Measurements from ENCODE around the gene LNX1.

The LNX1 gene

GRCh38 chr4:53598901-53599300 lies 7.6 kb upstream of the LNX1 start:
- DNase-seq, result no peak

GRCh38 chr4:53598483-53598882 lies 7.2 kb upstream of the LNX1 start:
- DNase-seq, result no peak

DNA sequence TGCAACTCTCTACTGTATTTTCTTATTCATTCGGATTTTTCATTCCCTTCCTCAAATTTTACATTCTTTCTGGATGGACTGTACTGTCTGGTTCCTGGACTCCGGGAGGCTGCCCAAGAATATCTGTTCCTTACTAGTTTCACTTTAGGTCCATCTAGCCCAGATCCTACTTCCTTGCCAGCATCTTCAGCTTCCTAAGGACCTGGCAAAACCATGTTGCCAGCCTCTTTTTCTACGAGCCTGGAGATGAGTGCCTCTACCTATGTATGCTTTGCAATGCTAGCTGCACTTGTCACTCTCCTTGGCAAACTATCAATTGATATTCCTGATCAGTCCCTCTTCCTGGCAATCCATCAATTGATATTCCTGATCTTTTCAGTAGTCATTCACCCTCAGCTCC lies 5.6 kb upstream of the LNX1 start:
- DNase-seq, result no peak

DNA sequence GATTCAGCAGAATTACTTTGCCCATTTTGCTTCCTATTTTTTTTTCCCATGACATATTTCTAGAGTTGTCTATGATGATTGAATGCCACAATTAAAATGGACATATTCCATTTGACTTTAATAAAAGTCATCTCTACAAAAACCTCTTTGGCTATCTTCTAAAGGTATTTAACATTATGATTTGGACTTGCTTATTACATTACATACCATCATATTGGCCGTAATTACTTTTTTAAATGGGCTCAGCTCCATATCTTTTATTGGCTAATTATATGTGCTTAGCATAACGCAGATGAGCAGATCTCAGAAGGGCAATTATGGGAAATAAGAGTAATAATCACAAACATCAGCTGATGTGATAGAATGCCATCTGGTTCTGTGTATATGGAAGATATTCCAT lies 4.5 kb upstream of the LNX1 start:
- no peak for DNase-seq

- DNase-seq, result no peak
These were observed 3.9 kb upstream of the LNX1 start for GRCh38 chr4:53595204-53595603.

GRCh38 chr4:53593765-53594164 lies 2.5 kb upstream of the LNX1 start:
- DNase-seq, result no peak

DNA sequence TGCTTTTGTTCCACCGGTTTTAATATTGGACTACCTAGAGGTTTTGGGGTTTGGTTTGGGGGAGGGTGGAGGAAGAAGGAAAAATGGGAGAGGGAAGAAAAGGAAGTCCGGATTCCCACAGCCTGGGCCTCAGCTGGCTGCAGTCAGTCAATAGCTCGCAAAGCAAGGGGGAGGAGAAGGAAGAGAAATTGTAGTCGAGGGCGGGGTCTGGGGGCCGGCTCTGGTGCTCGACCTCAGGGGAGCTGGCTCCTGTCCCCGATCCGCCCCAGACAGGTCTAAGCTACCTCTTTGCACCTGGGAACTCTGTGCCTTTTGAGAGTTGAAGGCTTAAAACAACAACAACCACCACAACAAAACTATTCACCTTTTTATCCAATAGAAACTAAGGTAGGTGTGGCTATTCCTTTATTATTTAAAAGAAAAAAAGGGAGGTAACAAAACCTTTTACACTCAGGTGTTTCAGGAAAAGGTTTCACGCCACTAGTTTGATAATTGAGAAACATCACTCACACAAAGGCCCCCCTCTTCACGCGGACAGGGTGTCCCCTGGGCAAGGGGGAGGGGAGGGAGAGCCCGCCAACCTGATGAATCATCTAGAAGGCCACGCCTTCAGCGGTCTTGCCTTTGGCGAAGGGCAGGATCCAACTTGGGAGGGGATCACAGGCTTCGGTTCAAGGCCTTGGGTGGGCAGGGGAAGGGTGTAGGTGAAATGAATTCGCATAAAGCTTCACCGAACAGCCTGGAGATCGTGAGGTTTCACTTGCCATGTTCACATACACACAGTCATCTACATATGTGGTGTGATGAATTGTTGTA lies 1.6 kb upstream of the LNX1 start:
- DNase-seq, result no peak

DNA sequence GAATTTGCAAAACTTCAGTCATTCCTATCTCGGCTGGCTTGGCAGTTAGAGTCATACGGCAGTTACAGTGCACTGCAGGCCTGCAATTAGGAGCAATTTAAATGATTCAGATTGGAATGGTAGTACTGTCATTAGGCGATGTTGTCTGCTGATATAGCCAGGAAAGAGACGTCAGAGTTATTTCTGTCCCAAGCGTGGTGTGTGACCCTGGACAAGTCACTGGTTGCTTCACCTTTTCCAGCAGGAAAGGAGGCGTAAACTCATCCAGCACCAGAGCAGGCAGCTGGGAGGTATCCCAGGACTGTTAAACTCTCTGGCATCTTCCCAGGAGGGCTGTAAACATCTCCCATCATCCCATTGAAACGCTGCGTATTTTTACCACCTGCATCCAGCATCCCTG lies 836 bp upstream of the LNX1 start:
- no peak for DNase-seq

GRCh38 chr4:53590187-53590586 lies 1.1 kb downstream of the LNX1 start:
- DNase-seq, result no peak

GRCh38 chr4:53589511-53589910 lies 1.8 kb downstream of the LNX1 start:
- DNase-seq, result no peak

GRCh38 chr4:53587135-53587534 lies 4.2 kb downstream of the LNX1 start:
- DNase-seq, result no peak

- DNase-seq, result no peak
These were observed 5.0 kb downstream of the LNX1 start for GRCh38 chr4:53586121-53586816.

DNA sequence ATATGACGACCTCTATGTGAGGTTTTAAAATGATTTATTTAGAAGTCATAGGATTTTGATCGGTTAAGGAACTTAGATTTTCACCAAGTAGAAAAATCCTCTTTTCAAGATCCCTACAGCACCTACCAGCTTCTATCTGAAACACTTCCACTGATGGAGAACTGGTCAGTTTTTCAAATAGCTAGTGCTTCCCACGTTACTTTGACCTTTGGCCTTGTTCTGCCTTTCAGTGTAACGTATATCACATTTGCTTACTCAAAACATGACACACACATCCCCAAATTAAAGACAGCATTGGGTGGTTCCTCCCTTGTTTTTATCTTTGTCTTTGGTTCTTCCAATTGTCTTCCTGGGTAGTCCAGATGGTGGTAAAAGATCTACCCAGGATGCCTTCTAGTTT lies 6.6 kb downstream of the LNX1 start:
- no peak for DNase-seq

DNA sequence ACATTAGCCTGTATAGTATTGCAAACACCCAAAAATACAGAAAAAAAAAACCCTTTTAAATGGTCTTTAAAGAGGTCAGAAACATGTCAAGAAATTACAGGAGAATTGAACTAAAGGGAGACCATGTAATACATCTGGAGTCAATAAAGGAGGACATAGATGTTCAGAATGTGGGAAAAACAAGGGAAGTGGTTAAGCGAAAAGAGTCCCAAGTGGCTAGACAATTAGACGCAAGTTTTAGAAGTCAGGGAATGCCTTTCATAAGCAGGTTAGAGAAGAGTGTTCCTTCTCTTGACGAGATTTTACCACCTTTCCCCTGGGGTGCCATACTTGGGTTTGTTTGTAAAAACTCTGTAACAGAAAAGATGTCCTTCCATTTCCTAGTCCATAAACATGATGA lies 7.8 kb downstream of the LNX1 start:
- no peak for DNase-seq

GRCh38 chr4:53582194-53582593 lies 9.1 kb downstream of the LNX1 start:
- DNase-seq, result no peak

GRCh38 chr4:53580274-53580673 lies 11.0 kb downstream of the LNX1 start:
- DNase-seq, result no peak

GRCh38 chr4:53579826-53580225 lies 11.5 kb downstream of the LNX1 start:
- DNase-seq, result no peak

- no peak for DNase-seq
These were observed 14.5 kb downstream of the LNX1 start for GRCh38 chr4:53576676-53577372.

DNA sequence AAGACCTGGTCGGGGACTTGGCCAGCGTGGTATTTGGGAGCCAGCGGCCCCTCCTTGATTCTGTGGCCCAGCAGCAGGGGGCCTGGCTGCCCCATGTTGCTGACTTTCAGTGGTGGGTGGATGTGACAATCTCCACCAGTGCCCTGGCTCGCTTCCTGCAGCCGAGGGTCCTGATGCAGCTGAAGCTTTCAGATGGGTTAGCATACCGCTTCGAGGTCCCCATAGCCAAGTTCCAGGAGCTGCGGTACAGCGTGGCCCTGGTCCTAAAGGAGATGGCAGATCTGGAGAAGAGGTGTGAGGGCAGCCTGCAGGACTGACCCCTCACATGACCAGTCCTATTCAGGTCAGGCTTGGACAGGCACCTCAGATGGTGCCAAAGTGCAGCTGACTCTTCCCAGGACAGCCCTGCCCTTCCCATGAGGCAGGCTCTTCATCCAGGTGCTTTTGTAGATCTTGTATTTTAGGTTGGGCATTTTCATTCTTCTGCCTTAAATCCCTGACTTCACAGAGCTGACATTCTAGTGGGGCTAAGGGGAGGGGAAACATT lies 15.1 kb downstream of the LNX1 start:
- no peak for DNase-seq

GRCh38 chr4:53575552-53575951 lies 15.7 kb downstream of the LNX1 start:
- no peak for DNase-seq

GRCh38 chr4:53574528-53574927 lies 16.8 kb downstream of the LNX1 start:
- DNase-seq, result no peak

- DNase-seq, result no peak
These were observed 17.6 kb downstream of the LNX1 start for GRCh38 chr4:53573696-53574095.

DNA sequence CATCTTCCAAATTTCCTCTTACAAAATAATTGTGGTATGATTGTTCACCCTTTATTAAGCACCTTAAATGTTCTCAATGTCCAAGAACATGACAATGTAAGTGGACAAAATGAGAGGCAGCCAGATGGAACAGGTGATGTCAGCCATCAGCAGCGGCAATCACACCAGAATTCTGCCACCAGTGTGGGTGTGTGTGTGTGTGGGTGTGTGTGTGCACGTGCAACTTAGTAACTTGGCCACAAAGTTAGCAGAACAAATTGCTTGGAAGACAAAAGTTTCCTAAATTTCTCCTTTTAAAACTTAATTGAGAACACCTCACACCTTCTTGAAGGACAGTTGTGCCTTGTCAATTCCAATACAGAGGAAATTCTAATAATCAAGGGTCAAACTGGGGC lies 18.7 kb downstream of the LNX1 start:
- no peak for DNase-seq

Data from activated naive CD4-positive, alpha-beta T cell treated with anti-CD3 and anti-CD28 coated beads, Interleukin-2, amount 50 U/mL, for 16 hours (primary cell).